IPS DF 6.9 (cell line): Measurements from ENCODE around the gene UGT1A10.
"Not testable (repeated sequence)": the region's sequence is repeated elsewhere in the genome, so short reads cannot be mapped to it uniquely, and the experiment has no call there.

Source experiments
- DNase-seq: peaks from one replicate; pipeline ENCODE4 v3.0.0-alpha.2; 2013; ENCODE audit warnings: low read depth, low spot score
- H3K27ac ChIP-seq: one replicate; pipeline ENCODE4 v1.5.1; 2013; ENCODE audit warnings: low read length, control low read depth
- H3K27me3 ChIP-seq: 2 replicates; pipeline ENCODE4 v1.6.1; 2013; ENCODE audit warnings: mild to moderate bottlenecking, low read length; ENCODE audit not compliant: control insufficient read depth, insufficient read depth
- H3K36me3 ChIP-seq: 2 replicates; pipeline ENCODE4 v1.6.1; 2013; ENCODE audit warnings: low read length; ENCODE audit not compliant: control insufficient read depth, insufficient read depth
- H3K4me1 ChIP-seq: 2 replicates; pipeline ENCODE4 v1.6.1; 2013; ENCODE audit warnings: low read length; ENCODE audit not compliant: control insufficient read depth, insufficient read depth
- H3K4me3 ChIP-seq: 2 replicates; pipeline ENCODE4 v1.5.1; 2013; ENCODE audit warnings: mild to moderate bottlenecking, low read length
- H3K9me3 ChIP-seq: 2 replicates; pipeline ENCODE4 v1.6.1; 2013; ENCODE audit warnings: low read length, inconsistent platforms; ENCODE audit not compliant: control insufficient read depth, insufficient read depth
- WGBS: extraction: QIAGEN DNeasy Blood & Tissue Kit; methylation state at CpG from one replicate; pipeline ENCODE4 v1.1.7; 2013; ENCODE audit warnings: mixed read lengths, missing lambda C conversion rate; ENCODE audit not compliant: insufficient read length, insufficient coverage; 5-methylcytosine and 5-hydroxymethylcytosine counted together

UGT1A10 gene

DNA sequence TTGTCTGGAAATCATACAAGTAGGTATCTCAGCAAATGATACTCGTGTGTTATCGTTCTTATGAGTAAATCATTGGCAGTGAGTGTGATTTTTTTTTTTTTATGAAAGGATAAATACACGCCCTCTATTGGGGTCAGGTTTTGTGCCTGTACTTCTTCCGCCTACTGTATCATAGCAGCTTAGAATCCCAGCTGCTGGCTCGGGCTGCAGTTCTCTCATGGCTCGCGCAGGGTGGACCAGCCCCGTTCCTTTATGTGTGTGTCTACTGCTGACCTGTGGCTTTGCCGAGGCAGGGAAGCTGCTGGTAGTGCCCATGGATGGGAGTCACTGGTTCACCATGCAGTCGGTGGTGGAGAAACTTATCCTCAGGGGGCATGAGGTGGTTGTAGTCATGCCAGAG is at the start of gene UGT1A10:
UGT1A10 (plus strand) TSS at position 143 of the 400 bp plus-strand sequence; CDS start at position 218, 75 bp downstream.
- no CpG with 5 or more reads among the region's 10 CpGs for WGBS
- DNase-seq, H3K27me3 ChIP-seq, H3K9me3 ChIP-seq, H3K27ac ChIP-seq, H3K4me1 ChIP-seq, H3K36me3 ChIP-seq, H3K4me3 ChIP-seq: not testable (repeated sequence)

DNA sequence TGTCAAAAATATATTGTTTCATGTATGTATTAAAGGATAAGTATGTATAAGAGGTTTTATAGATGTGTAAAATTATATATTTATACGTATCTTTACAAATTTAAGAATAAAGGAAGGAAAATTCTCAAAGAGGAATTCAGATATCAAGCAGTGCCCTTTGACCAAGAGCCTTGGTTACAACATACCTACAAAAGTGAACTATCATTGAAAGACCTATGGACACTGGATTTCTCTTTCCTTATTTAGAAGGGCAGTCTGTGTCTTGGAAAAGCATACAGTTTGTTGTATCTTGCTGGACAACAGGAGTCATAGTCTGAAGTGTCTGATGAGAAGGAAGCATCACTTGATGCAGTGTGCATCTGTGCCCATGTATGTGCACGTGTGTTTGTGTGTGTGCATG is 47.8 kb upstream of the UGT1A10 start:
- WGBS = no CpG with 5 or more reads among the region's 2 CpGs
- H3K4me3 ChIP-seq = no peak overlapping the region
- H3K9me3 ChIP-seq = no peaks in the 10 kb centered on the region
- DNase-seq = no peak
- H3K27me3 ChIP-seq = no peaks in the 10 kb centered on the region
- no peaks in the 10 kb centered on the region for H3K4me1 ChIP-seq
- H3K27ac ChIP-seq = no peak overlapping the region
- H3K36me3 ChIP-seq = no peaks in the 10 kb centered on the region

DNA sequence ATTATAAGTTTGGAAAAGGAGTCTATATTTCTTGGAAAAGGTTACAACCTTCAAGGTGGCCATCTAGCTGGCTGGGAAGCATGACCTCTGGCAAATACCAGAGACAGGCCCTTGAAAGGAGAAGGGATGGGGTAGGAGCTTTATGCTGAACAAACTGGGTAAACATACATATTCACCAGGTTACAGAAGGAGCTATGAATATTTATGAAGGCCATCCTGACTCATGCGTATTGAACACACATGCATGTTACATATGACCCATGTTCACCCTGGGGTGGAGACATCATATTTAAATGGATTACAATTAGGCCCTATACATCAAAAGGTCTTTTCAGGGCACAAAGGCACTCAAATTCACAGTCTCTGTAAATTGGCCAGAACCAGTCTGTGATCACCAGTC is 43.5 kb upstream of the UGT1A10 start:
- H3K27me3 ChIP-seq, H3K4me1 ChIP-seq, H3K9me3 ChIP-seq, H3K27ac ChIP-seq, H3K4me3 ChIP-seq, H3K36me3 ChIP-seq, DNase-seq: not testable (repeated sequence)
- no CpG with 5 or more reads among the region's 1 CpG for whole genome bisulfite sequencing

DNA sequence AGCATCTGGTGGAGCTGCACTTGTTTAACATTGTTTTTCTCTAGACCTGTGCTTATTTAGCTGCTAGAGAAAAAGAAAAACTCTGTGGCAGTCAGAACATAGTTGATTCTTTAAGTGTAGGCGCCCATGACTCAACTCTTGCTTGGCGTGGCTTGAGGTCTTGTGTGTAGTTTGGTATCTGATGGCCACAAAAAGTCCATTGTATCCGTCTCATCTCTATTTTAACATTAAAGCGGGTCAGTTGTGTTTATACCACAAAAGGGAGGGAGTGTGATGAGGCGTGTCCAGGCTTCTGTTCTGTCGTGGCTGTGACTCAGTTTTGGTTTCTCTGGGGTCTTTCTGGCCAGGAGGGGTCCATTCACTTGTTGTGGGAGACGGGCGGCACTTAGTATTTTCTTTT is 43.0 kb upstream of the UGT1A10 start:
- H3K27ac ChIP-seq = no peak overlapping the region
- DNase-seq = no peak

DNA sequence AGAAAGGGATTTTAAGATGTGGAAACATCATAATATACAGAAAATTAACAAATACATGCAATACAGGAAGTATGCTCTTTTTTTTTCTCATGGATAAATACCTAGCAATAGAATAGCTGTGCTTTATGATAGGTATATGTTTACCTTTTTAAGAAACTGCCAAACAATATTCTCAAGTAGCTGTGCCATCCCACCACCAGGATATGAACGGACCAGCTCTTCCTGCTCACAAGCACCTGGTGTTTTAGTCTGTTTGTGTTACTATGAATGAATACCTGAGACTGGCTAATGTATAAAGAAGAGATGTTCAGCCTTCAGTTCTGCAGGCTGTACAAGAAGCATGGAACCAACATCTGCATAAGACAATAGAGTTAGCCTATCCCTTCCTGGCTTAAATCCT is 38.7 kb upstream of the UGT1A10 start:
- Histone ChIP-seq H3K4me3 (no peak overlapping the region), H3K9me3 (no peaks in the 10 kb centered on the region), H3K4me1 (no peaks in the 10 kb centered on the region), H3K27me3 (no peaks in the 10 kb centered on the region), H3K27ac (no peak overlapping the region), H3K36me3 (no peaks in the 10 kb centered on the region)
- DNase-seq = no peak
- no CpG with 5 or more reads among the region's 1 CpG for WGBS

More for the DNA sequence above, 43.0 kb upstream of the UGT1A10 start:
- Histone ChIP-seq H3K9me3 (no peaks in the 10 kb centered on the region), H3K27me3 (no peaks in the 10 kb centered on the region), H3K4me1 (no peaks in the 10 kb centered on the region), H3K36me3 (no peaks in the 10 kb centered on the region), H3K4me3 (no peak overlapping the region)
- no CpG with 5 or more reads among the region's 8 CpGs for WGBS

- no peaks in the 10 kb centered on the region for H3K9me3 ChIP-seq
- H3K27me3 ChIP-seq = no peaks in the 10 kb centered on the region
- no peaks in the 10 kb centered on the region for H3K36me3 ChIP-seq
- no CpG with 5 or more reads among the region's 3 CpGs for WGBS
- no peak overlapping the region for H3K27ac ChIP-seq
- no peak overlapping the region for H3K4me3 ChIP-seq
- no peak for DNase-seq
- H3K4me1 ChIP-seq = no peaks in the 10 kb centered on the region
Measured at GRCh38 chr2:233598952-233599351, 37.3 kb upstream of the UGT1A10 start.

- H3K27ac ChIP-seq = no peak overlapping the region
- DNase-seq = no peak
- WGBS = no CpG with 5 or more reads among the region's 2 CpGs
- H3K9me3 ChIP-seq = no peaks in the 10 kb centered on the region
- no peak overlapping the region for H3K4me3 ChIP-seq
- no peaks in the 10 kb centered on the region for H3K27me3 ChIP-seq
- no peaks in the 10 kb centered on the region for H3K4me1 ChIP-seq
- H3K36me3 ChIP-seq = no peaks in the 10 kb centered on the region
Measured at GRCh38 chr2:233600386-233600785, 35.9 kb upstream of the UGT1A10 start.

DNA sequence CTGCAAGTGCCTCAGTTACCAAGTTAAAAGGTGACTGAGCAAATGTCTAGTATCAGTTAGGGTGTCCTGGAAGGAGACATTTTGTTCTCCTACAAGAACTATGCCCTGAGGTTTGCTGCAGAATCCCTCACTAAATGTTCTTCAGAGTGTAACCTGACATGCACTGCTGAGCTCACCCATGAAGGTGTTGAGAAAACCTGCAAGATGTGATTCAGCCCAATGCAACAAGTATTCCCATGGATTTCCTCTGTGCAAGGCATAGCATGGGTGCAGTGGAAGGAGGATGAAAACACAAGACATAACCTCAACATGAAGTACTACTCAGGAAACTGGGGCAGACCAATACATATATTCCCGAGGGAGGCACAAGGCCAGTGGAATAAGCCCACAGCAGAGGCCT is 34.2 kb upstream of the UGT1A10 start:
- Histone ChIP-seq H3K27me3 (no peaks in the 10 kb centered on the region), H3K4me1 (no peaks in the 10 kb centered on the region), H3K9me3 (no peaks in the 10 kb centered on the region), H3K4me3 (no peak overlapping the region), H3K27ac (no peak overlapping the region), H3K36me3 (no peaks in the 10 kb centered on the region)
- WGBS = no CpG with 5 or more reads among the region's 1 CpG
- no peak for DNase-seq

GRCh38 chr2:233603520-233603919 is 32.7 kb upstream of the UGT1A10 start:
- H3K27ac ChIP-seq = no peak overlapping the region
- no peaks in the 10 kb centered on the region for H3K36me3 ChIP-seq
- DNase-seq = no peak
- H3K4me1 ChIP-seq = no peaks in the 10 kb centered on the region
- WGBS = no CpG with 5 or more reads among the region's 4 CpGs
- no peaks in the 10 kb centered on the region for H3K27me3 ChIP-seq
- no peak overlapping the region for H3K4me3 ChIP-seq
- H3K9me3 ChIP-seq = no peaks in the 10 kb centered on the region

- H3K4me3 ChIP-seq = no peak overlapping the region
- H3K4me1 ChIP-seq = no peaks in the 10 kb centered on the region
- no peaks in the 10 kb centered on the region for H3K36me3 ChIP-seq
- H3K9me3 ChIP-seq = no peaks in the 10 kb centered on the region
- H3K27me3 ChIP-seq = no peaks in the 10 kb centered on the region
- WGBS = no CpG with 5 or more reads among the region's 3 CpGs
- DNase-seq = no peak
- no peak overlapping the region for H3K27ac ChIP-seq
Measured at GRCh38 chr2:233604826-233605225, 31.4 kb upstream of the UGT1A10 start.

GRCh38 chr2:233605680-233606079 is 30.6 kb upstream of the UGT1A10 start:
- DNase-seq = no peak
- Histone ChIP-seq H3K9me3 (no peaks in the 10 kb centered on the region), H3K36me3 (no peaks in the 10 kb centered on the region), H3K4me1 (no peaks in the 10 kb centered on the region), H3K27ac (no peak overlapping the region), H3K27me3 (no peaks in the 10 kb centered on the region), H3K4me3 (no peak overlapping the region)
- no CpG with 5 or more reads among the region's 1 CpG for WGBS
